Erythroblast (primary cell): Measurements from ENCODE around the gene DIPK2B.

ENCODE experiments used
- DNase-seq, 2 experiments: peaks; one replicate each; lab custom pipeline; 2025; lab: John Stamatoyannopoulos, UW
- GATA1 ChIP-seq: IDR thresholded peaks from 2 replicates; pipeline ENCODE4 v1.6.1; 2011; ENCODE audit warnings: low read depth, mild to moderate bottlenecking, control low read depth, low read length, moderate library complexity
- POLR2A ChIP-seq: IDR thresholded peaks from 2 replicates; pipeline ENCODE4 v1.6.1; 2011; ENCODE audit warnings: mild to moderate bottlenecking, low read length

DIPK2B gene, protein sequence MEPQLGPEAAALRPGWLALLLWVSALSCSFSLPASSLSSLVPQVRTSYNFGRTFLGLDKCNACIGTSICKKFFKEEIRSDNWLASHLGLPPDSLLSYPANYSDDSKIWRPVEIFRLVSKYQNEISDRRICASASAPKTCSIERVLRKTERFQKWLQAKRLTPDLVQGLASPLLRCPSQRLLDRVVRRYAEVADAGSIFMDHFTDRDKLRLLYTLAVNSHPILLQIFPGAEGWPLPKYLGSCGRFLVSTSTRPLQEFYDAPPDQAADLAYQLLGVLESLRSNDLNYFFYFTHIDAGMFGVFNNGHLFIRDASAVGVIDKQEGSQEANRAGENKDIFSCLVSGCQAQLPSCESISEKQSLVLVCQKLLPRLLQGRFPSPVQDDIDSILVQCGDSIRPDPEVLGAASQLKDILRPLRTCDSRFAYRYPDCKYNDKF

GRCh38 chrX:45200741-45201234 is at the start of gene DIPK2B:
Gene DIPK2B (minus strand): TSS chrX:45200876. CDS start chrX:45200826, 50 bp downstream.
- DNase-seq: no peak

DNA sequence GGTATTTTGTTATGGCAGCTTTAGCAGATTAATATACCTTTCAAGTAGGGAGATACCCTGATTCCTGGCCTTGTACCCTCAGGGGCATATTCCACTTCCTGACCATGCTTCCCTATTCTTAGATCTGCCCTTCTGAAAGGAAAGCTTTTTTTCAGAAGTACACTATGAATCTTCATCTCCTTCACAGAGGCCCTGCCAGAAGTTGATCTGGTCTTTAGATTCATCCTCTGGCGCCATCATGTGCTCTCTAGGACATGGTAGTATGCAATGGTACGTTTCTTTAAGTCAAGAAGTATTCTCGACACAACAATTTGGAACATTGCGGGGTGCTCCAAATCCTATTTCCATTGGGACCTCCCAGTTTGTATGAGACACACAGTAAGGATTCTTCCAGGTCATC is 39.6 kb upstream of the DIPK2B start:
- TF ChIP-seq POLR2A (no peak), GATA1 (no peak)
- DNase-seq: peak in 1 of 2 experiments; percentile 0

More at GRCh38 chrX:45200741-45201234, at the start of gene DIPK2B:
- no peak for TF ChIP-seq POLR2A
- no peak for TF ChIP-seq GATA1

GRCh38 chrX:45238489-45238888 is 37.8 kb upstream of the DIPK2B start:
- no peak for TF ChIP-seq POLR2A
- TF ChIP-seq GATA1: no peak
- no peak for DNase-seq

DNA sequence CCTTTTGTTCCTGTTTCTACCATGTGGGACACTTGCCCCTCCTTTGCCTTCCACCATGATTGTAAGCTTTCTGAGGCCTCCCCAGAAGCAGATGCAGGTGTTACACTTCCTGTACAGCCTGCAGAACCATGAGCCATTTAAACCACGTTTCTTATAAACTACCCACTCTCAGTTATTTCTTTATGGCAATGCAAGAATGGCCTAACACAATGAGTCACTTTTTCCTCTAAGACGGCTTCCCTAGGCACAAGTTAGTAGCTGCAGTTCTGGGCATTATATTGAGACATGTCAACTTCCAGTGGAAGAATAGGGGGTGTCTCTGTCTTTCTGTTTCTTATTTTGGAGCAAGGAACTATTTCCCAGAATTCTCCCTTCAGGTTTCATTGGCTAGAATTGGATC is 32.9 kb upstream of the DIPK2B start:
- DNase-seq: no peak
- TF ChIP-seq GATA1: no peak
- no peak for TF ChIP-seq POLR2A

DNA sequence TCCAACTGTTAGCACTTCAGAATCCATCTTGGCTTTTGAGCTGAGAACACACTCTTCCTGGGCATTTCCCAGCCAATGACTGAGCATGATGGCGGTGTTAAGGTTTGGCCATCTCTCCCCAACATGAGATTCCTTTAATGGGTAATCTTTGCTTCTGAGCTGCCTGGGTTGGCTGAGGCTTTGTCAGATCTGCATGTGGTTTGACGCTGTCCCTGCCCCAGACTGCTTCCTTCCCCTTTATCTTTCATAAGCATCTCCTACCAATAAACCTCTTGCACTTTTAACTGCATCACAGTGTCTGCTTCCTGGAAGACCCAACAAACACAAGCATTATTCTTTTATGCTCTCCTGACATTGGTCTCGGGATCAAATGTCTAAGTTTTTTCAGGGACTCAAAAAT is 31.5 kb upstream of the DIPK2B start:
- DNase-seq: no peak
- TF ChIP-seq GATA1 (no peak), POLR2A (no peak)

GRCh38 chrX:45230410-45230809 is 29.7 kb upstream of the DIPK2B start:
- TF ChIP-seq POLR2A: no peak
- TF ChIP-seq GATA1: no peak
- no peak for DNase-seq

GRCh38 chrX:45229348-45229747 is 28.7 kb upstream of the DIPK2B start:
- no peak for DNase-seq
- TF ChIP-seq GATA1: no peak
- TF ChIP-seq POLR2A: no peak

DNA sequence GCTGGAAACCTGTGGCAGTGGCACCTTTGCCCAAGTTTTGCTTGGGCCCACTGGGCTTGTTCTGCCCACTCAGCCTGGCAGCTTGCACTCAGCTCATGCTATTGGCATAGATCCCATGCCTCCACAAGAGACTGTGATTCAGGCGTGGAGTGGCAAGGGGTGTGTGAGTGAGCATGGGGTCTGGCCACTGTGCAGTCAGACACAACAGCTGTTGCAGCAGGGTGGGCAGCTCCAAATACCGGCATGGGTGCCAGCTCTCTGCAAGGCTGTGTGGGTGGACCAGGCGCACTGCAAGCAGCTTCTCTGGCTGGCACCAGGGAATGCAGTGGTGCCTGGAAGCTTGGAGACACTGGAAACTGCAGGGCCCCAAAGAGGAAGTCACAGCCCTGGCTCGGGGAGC is 27.4 kb upstream of the DIPK2B start:
- DNase-seq: no peak
- TF ChIP-seq GATA1 (no peak), POLR2A (no peak)

DNA sequence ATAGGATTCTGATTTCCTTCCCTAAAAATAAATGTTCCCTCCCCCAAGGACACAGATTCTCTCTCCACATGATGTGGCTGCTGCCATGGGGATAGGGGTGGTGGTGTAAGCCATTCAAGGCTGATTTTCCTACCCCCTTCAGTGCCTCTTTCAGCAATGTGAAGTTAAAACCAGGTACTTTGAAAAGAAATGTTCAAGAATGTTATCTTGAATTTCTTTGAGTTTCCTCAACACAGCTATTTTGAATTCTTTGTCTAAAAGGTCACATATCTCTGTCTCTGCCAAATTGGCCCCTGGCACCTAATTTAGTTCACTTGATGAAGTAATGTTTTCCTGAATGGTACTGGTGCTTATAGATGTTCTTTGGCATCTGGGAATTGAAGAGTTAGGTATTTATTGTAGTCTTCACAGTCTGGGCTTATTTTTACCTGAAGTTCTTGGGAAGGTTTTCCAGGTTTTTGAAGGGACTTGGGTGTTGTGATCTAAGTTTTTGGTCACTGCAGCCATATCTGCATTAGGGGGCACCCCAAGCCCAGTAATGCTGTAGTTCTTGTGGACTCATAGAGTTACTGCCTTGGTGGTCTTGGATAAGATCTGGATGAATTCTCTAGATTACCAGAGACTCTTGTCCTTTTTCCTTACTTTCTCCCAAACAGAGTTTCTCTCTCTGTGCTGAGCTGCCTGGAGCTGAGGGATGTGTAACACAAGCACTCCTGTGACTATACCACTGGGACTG is 7.6 kb upstream of the DIPK2B start:
- no peak for DNase-seq
- no peak for TF ChIP-seq GATA1
- TF ChIP-seq POLR2A: no peak

- TF ChIP-seq GATA1: no peak
- TF ChIP-seq POLR2A: no peak
- no peak for DNase-seq
These were observed 1.5 kb upstream of the DIPK2B start for GRCh38 chrX:45202171-45202570.

DNA sequence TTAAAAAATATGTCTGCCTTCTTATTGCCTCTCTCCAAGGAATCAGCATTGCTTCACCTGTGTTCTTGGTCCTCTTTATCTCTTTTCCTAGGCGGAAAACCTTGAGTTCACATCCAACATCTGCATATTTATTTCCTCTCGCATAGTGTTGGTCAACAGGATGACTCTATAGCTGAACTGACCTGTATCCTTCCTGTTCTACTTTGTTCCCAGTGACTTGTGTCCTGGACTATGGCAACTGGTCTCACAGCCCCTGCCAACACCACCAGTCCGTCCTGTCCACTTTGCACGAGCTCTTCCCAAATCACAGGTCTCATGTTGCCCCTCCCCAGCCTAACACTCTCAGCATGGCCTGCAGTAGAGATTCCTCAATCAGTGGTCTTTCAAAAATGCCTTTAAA is 2.0 kb downstream of the DIPK2B start:
- DNase-seq: no peak
- TF ChIP-seq POLR2A (no peak), GATA1 (no peak)

DNA sequence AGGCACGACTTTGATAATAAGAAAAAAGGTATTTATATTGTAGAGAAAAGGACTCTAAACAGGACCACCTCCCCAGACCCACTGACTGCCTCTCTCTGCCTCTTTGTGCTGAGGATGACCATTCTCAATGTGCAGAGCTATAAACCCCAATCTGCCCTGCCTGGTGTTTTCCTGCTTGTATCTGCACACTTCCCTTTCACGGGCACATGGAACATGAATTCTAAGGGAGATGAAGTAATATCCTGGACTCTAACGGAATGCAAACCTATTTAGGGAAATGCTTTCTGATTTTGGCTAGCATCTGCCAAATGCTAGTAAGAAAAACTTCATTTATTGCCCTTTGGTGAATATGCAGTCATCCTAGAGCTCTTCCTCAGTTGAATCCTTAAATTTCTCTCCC is 2.4 kb downstream of the DIPK2B start:
- TF ChIP-seq POLR2A: no peak
- TF ChIP-seq GATA1: no peak
- no peak for DNase-seq

DNA sequence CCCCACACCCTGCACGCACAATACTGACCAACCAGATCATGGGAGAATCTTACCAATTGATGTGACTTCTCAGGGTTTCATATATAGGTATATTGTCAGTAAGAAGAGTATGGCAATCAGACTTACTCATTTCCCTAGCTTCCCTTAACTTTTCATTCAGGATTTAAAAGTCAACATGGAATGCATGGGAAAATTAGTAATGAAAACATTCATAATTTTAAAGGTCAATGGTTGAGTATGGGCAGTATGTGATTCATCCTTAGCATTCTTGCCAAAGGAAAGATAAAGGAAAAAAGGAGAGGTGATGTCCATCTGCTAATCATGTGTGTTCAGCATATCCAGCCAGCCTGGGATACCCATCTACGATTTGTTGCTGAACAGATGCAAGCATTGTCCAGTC is 4.0 kb downstream of the DIPK2B start:
- no peak for TF ChIP-seq POLR2A
- no peak for TF ChIP-seq GATA1
- no peak for DNase-seq

DNA sequence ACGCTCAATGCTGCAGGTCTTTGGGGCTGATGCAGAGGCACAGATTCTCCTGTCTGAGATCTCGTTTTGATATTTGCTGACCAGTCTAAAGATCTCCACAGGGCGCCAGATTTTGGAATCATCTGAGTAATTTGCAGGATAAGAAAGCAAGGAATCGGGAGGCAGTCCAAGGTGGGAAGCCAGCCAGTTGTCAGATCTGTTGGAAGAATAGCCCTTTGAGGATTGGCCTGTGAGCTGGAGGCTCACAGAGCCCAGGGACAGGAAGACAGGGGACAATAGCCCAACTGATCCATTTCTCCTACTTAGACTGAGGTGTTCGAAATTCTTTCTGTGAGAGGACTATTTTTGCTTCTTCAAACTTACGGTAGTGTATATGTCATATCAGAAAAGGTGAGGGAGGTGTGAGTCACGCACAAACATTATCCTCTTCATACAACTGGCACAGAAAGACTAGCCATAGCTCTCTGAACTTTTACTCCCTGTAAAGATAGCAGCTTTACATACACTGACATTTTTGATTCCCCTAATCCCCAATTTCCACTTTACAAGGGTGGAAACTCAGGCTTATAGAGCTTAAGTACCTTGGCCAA is 8.8 kb downstream of the DIPK2B start:
- TF ChIP-seq POLR2A (no peak), GATA1 (no peak)

More for the DNA sequence above, 8.8 kb downstream of the DIPK2B start:
- DNase-seq: no peak
